ENCODE results near the gene INS. TPM values are rescaled to one million over a fixed set of nuclear protein-coding genes. Genes with fewer than 3 reads are reported as not detected.

INS gene
- total RNA-seq, 1 experiment from 2014 or later = not detected

GRCh38 chr11:2180789-2181370 lies 19.9 kb upstream of the INS start:
- Histone ChIP-seq H3K23ac (ENCODE audit: insufficient read length, low read depth, low read length) (no peak overlapping the region), H3K56ac (ENCODE audit: insufficient read length, low read depth, low read length) (no peak overlapping the region), H2BK120ac (ENCODE audit: low read depth, low read length, poor library complexity, severe bottlenecking) (no peak overlapping the region), H3K4ac (ENCODE audit: low read depth, low read length) (no peak overlapping the region), H4K91ac (ENCODE audit: insufficient read length, low read depth, low read length) (no peak overlapping the region), H3K79me1 (ENCODE audit: insufficient read depth, low read depth, low read length, poor library complexity, severe bottlenecking) (no peaks in the 10 kb centered on the region), H3K14ac (ENCODE audit: insufficient read depth, low read length) (no peak overlapping the region; the same call in 1 of the 2 replicates), H4K20me1 (ENCODE audit: control insufficient read depth, insufficient read depth, insufficient read length) (no peaks in the 10 kb centered on the region), H3T11ph (ENCODE audit: low read length) (no peak overlapping the region), H3K18ac (ENCODE audit: insufficient read length, low read depth, low read length) (no peak overlapping the region), H2BK20ac (ENCODE audit: low read depth, low read length, poor library complexity, severe bottlenecking) (no peak overlapping the region), H3K23me2 (ENCODE audit: insufficient read length, low read depth, low read length, poor library complexity, severe bottlenecking) (no peaks in the 10 kb centered on the region), H3K4me1 (ENCODE audit: insufficient read depth, low read length) (no peaks in the 10 kb centered on the region), H3K27ac (ENCODE audit: insufficient read length, low read depth, low read length) (no peak overlapping the region), H4K8ac (replicated peaks; ENCODE audit: insufficient read length, low read depth, low read length) (no peak overlapping the region), H4K5ac (ENCODE audit: insufficient read length, low read depth, low read length) (no peak overlapping the region), H3K27me3 (ENCODE audit: insufficient read depth, low read length) (no peaks in the 10 kb centered on the region; the same call in 1 of the 2 replicates), H2AK5ac (ENCODE audit: insufficient read length, low read length) (no peak overlapping the region), H2BK12ac (ENCODE audit: insufficient read length, low read depth, low read length) (no peak overlapping the region), H3K79me2 (ENCODE audit: insufficient read depth, low read length) (no peaks in the 10 kb centered on the region), H3K9ac (ENCODE audit: extremely low read depth, insufficient read length, low read length) (no peak overlapping the region), H3K9me3 (ENCODE audit: control insufficient read depth, low read depth, low read length) (no peaks in the 10 kb centered on the region), H2AFZ (ENCODE audit: low read length) (no peak overlapping the region), H2BK15ac (ENCODE audit: low read depth, low read length) (no peak overlapping the region), H3K4me2 (ENCODE audit: insufficient read depth, insufficient read length, low read length) (no peak overlapping the region), H2BK5ac (ENCODE audit: insufficient read length, low read length) (no peak overlapping the region)
- no peak overlapping the region for H3K4me3 Mint-ChIP-seq
- no peak for DNase-seq
- H3K9me3 Mint-ChIP-seq = peaks cover 0 to 2% of the 10 kb centered on the region in 2 experiments; a peak in 2 of 5 replicates
- H3K27ac Mint-ChIP-seq = no peak overlapping the region
- H3K4me1 Mint-ChIP-seq = no peaks in the 10 kb centered on the region
- no peak for TF ChIP-seq CTCF (conservative IDR thresholded peaks at IDR 0.05)
- peaks cover 32% of the 10 kb centered on the region for H3K27me3 Mint-ChIP-seq (ENCODE audit: low read depth)
- no CpG with 5 or more reads among the region's 11 CpGs for WGBS (ENCODE audit: extremely low coverage, insufficient read length, low lambda C conversion rate)
- no peaks in the 10 kb centered on the region for H3K36me3 Mint-ChIP-seq (ENCODE audit: insufficient read depth in 1 of 3, low read depth in 3 of 3)

Data from H9 (cell line).